ENCODE results near the gene SLC43A2. TPM values are rescaled to one million over a fixed set of nuclear protein-coding genes. Genes with fewer than 3 reads are reported as not detected.
A peak's percentile ranks its signal among the peaks of the same experiment; 100 is the strongest.

SLC43A2 gene
- total and polyA plus RNA-seq, 2 donors = 6.8 to 19.6 TPM

DNA sequence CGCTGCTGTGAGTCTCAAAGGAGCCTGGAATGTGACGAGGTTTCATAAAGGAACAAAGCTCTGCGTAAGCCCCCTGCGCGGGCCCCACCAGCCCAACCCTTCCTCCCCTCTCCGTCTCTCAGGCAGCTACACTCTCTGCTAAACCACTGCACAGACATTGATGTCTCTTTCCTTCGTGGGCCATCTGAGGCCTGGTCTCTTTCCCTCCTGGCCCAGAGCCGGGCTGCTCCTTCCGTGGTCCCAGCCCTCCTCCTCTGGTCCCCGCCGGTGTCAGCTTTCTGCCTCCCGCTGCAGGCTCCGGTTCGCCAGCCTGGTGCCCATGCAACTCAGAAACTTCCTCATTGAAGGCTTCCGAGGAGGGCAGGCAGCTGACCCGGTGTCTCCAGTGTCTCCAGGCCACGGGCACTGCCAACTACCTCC, 9.5 kb upstream of the SLC43A2 start:
- 62% methylated on average over 17 of the region's 17 CpGs for WGBS

GRCh38 chr17:1636732-1637285, 8.2 kb upstream of the SLC43A2 start:
- Histone ChIP-seq H3K4me1 (ENCODE audit: insufficient read depth) (no peaks in the 10 kb centered on the region), H3K36me3 (ENCODE audit: insufficient read depth) (no peaks in the 10 kb centered on the region), H3K4me3 (ENCODE audit: low read depth, low read length) (no peak overlapping the region), H3K27ac (ENCODE audit: low read depth) (no peak overlapping the region)
- WGBS = 84% methylated on average over 15 of the region's 15 CpGs
- no peak for DNase-seq (ENCODE audit: extremely low spot score)

More for the DNA sequence above, 9.5 kb upstream of the SLC43A2 start:
- H3K4me1 ChIP-seq (ENCODE audit: insufficient read depth) = no peaks in the 10 kb centered on the region
- H3K4me3 ChIP-seq (ENCODE audit: low read depth, low read length) = no peak overlapping the region
- H3K36me3 ChIP-seq (ENCODE audit: insufficient read depth) = no peaks in the 10 kb centered on the region
- no peak for DNase-seq (ENCODE audit: extremely low spot score)
- no peak overlapping the region for H3K27ac ChIP-seq (ENCODE audit: low read depth)

- Histone ChIP-seq H3K27ac (ENCODE audit: low read depth) (no peak overlapping the region), H3K4me1 (ENCODE audit: insufficient read depth) (no peaks in the 10 kb centered on the region), H3K36me3 (ENCODE audit: insufficient read depth) (no peaks in the 10 kb centered on the region), H3K4me3 (ENCODE audit: low read depth, low read length) (no peak overlapping the region)
- WGBS = 87% methylated on average over 10 of the region's 10 CpGs
- no peak for DNase-seq (ENCODE audit: extremely low spot score)
These were observed 7.2 kb upstream of the SLC43A2 start for GRCh38 chr17:1635675-1636465.

GRCh38 chr17:1634841-1635650, 6.4 kb upstream of the SLC43A2 start:
- Histone ChIP-seq H3K27ac (ENCODE audit: low read depth) (no peak overlapping the region), H3K4me1 (ENCODE audit: insufficient read depth) (no peaks in the 10 kb centered on the region), H3K36me3 (ENCODE audit: insufficient read depth) (no peaks in the 10 kb centered on the region), H3K4me3 (ENCODE audit: low read depth, low read length) (no peak overlapping the region)
- DNase-seq (ENCODE audit: extremely low spot score) = no peak
- 96% methylated on average over 45 of the region's 45 CpGs for WGBS

DNA sequence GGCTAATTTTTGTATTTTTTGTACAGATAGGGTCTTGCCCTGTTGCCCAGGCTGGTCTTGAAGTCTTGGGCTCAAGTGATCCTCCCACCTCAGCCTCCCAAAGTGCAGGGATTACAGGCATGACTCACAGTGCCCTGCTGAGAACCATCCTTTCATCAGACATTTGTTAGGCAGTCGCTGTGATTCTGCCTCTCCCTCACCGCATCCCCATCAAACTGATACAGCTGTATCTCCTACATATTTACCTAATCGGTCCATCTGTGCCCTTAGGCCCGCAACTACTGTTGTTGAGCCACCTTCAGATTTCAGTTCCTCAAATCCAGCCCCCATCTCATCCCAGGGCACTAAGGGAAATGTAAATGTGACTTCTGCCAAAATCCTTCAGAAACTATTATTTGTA, 2.0 kb upstream of the SLC43A2 start:
- Histone ChIP-seq H3K27ac (ENCODE audit: low read depth) (no peak overlapping the region), H3K4me3 (ENCODE audit: low read depth, low read length) (no peak overlapping the region), H3K4me1 (ENCODE audit: insufficient read depth) (no peaks in the 10 kb centered on the region), H3K36me3 (ENCODE audit: insufficient read depth) (no peaks in the 10 kb centered on the region)
- 80% methylated on average over 4 of the region's 4 CpGs for WGBS
- no peak for DNase-seq (ENCODE audit: extremely low spot score)

- no peak for DNase-seq (ENCODE audit: extremely low spot score)
- 5% methylated on average over 45 of the region's 45 CpGs for WGBS
- Histone ChIP-seq H3K27ac (ENCODE audit: low read depth) (peak overlapping the region; percentile 85), H3K36me3 (ENCODE audit: insufficient read depth) (no peaks in the 10 kb centered on the region), H3K4me3 (ENCODE audit: low read depth, low read length) (peak overlapping the region; percentile 48), H3K4me1 (ENCODE audit: insufficient read depth) (no peaks in the 10 kb centered on the region)
These were observed 1.1 kb upstream of the SLC43A2 start for GRCh38 chr17:1629504-1630310.

DNA sequence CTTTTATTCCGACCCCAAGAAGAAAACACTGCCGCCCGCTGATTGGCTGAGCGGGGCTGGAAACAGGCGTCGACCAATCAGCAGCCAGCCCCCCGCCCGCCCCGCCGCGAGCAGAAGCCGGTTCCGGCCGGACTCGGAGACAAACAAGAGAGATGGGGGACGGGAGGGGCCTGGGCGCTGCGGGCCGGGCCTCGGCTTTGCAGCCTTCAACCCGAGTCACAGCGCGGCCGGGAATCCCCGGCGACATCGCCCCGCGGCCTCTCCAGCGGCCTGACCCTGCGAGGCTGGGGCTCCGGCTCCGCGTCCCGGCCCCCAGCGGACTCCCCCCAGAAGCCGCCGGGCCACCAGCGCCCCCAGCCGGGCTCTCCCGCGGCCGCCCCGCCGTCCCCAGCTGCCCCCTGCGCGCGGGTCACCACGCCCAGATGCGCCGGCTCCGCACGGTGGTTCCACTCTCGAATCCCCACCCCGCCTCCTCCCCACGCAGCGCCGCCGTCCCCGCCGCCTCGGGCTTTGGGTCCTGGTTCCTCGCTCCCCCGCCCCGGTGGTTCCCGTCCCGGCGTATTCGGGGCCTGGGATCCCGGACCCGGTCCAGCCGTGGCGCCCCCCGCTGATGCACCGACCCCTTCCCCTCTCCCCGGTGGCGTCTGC, 346 bp upstream of the SLC43A2 start:
- peak; percentile 86 for DNase-seq (ENCODE audit: extremely low spot score)
- Histone ChIP-seq H3K4me1 (ENCODE audit: insufficient read depth) (no peaks in the 10 kb centered on the region), H3K27ac (ENCODE audit: low read depth) (peak overlapping the region; percentile 85), H3K4me3 (ENCODE audit: low read depth, low read length) (peak overlapping the region; percentile 48), H3K36me3 (ENCODE audit: insufficient read depth) (no peaks in the 10 kb centered on the region)
- WGBS = under 1% methylated on average over 77 of the region's 77 CpGs

- Histone ChIP-seq H3K27ac (ENCODE audit: low read depth) (no peak overlapping the region), H3K4me1 (ENCODE audit: insufficient read depth) (no peaks in the 10 kb centered on the region), H3K36me3 (ENCODE audit: insufficient read depth) (no peaks in the 10 kb centered on the region), H3K4me3 (ENCODE audit: low read depth, low read length) (peak overlapping the region; percentile 48)
- whole genome bisulfite sequencing = 23% methylated on average over 39 of the region's 39 CpGs
- DNase-seq (ENCODE audit: extremely low spot score) = no peak
These were observed 1.3 kb downstream of the SLC43A2 start for GRCh38 chr17:1627182-1627981.

DNA sequence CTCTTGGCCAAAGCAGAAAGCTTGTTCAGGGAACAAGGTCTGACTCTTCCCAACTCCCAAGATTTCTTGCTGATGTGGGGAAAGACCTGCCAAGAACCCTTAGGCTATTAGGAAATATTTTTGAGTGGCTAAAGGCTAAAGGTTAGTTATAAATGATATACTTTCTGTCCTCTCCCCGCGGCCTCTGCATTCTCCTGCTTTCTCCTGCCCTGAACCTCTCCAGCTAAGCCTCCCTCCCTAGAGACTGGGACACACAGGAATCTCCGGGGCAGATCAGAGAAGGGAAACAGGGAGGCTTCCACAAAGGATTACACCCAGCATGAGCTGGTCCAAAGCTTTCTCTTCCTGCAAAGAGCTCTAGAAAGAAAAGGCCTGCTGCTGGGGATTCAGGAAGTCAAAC, 2.3 kb downstream of the SLC43A2 start:
- WGBS = 61% methylated on average over 3 of the region's 3 CpGs
- Histone ChIP-seq H3K4me1 (ENCODE audit: insufficient read depth) (no peaks in the 10 kb centered on the region), H3K4me3 (ENCODE audit: low read depth, low read length) (no peak overlapping the region), H3K27ac (ENCODE audit: low read depth) (no peak overlapping the region), H3K36me3 (ENCODE audit: insufficient read depth) (no peaks in the 10 kb centered on the region)
- DNase-seq (ENCODE audit: extremely low spot score) = no peak

GRCh38 chr17:1625581-1625980, 3.1 kb downstream of the SLC43A2 start:
- Histone ChIP-seq H3K27ac (ENCODE audit: low read depth) (no peak overlapping the region), H3K36me3 (ENCODE audit: insufficient read depth) (no peaks in the 10 kb centered on the region), H3K4me1 (ENCODE audit: insufficient read depth) (no peaks in the 10 kb centered on the region), H3K4me3 (ENCODE audit: low read depth, low read length) (no peak overlapping the region)
- no peak for DNase-seq (ENCODE audit: extremely low spot score)
- 91% methylated on average over 6 of the region's 6 CpGs for WGBS

GRCh38 chr17:1625053-1625452, 3.6 kb downstream of the SLC43A2 start:
- DNase-seq (ENCODE audit: extremely low spot score) = no peak
- no peak overlapping the region for H3K4me3 ChIP-seq (ENCODE audit: low read depth, low read length)
- no peak overlapping the region for H3K27ac ChIP-seq (ENCODE audit: low read depth)
- 89% methylated on average over 14 of the region's 14 CpGs for WGBS
- no peaks in the 10 kb centered on the region for H3K36me3 ChIP-seq (ENCODE audit: insufficient read depth)
- H3K4me1 ChIP-seq (ENCODE audit: insufficient read depth) = no peaks in the 10 kb centered on the region

GRCh38 chr17:1624650-1625049, 4.0 kb downstream of the SLC43A2 start:
- no peak for DNase-seq (ENCODE audit: extremely low spot score)
- H3K4me3 ChIP-seq (ENCODE audit: low read depth, low read length) = no peak overlapping the region
- WGBS = 88% methylated on average over 12 of the region's 12 CpGs
- no peaks in the 10 kb centered on the region for H3K36me3 ChIP-seq (ENCODE audit: insufficient read depth)
- H3K4me1 ChIP-seq (ENCODE audit: insufficient read depth) = no peaks in the 10 kb centered on the region
- no peak overlapping the region for H3K27ac ChIP-seq (ENCODE audit: low read depth)
